HG03571 (cell line): ENCODE measurements around the gene ARHGAP26.
"Not testable (repeated sequence)": the region's sequence is repeated elsewhere in the genome, so short reads cannot be mapped to it uniquely, and the experiment has no call there.

Source experiments
- ATAC-seq: cut with Tn5 transposase; IDR thresholded peaks from one replicate; pipeline ENCODE4 v1.9.1; 2021; ENCODE audit not compliant: unreplicated experiment

Gene ARHGAP26

DNA sequence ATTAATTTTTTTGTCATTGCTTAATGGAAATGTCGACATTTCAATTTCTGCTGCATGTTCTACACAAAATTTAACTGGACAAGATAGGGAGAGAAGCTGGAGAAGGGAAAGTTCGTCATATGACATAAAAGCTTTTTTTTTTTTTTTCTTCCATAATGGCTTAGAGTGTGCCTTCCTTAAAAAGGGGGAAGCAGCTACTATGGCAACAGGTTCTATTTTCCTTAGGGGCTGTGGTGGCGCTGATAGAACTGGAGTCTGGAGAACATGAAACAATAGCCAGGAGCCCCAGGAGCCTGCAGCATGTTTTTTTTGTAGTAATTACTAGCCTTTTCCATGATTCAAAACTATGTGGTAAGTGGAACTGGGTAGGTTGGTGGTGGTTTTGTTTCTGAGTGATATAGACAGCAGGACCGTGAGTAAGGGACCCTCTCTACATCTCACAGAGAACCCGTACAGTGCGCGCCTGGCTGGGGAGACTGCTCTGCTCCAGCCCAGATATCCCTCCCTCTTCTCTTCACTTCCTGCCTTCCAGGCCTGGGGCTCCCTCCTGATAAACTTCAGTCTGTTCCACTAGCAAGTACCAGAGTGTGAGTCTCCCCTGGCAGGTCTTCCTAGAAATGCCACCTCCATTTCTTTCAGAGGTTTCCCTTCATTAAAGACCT lies 331.7 kb downstream of the ARHGAP26 start:
- ATAC-seq, result no peak

DNA sequence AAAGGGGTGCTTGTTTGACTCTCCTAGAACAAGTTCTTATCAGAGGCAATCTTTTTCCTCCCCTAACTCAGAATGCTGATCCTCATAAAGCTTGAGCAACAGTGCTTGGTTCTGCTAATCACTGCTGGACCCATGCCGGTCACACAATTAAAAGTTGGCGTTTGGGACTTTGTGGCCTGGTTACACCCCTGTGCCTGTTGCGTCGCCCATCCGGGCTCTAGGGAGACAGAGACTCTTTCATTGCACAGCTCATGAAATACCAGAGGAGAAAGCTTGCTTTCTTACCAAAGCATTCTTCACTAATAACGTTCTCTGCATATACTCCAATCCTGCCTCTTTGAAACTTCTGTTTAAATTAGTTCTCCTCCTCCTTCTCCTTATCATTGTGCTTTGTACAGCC lies 332.2 kb downstream of the ARHGAP26 start:
- ATAC-seq, result no peak

DNA sequence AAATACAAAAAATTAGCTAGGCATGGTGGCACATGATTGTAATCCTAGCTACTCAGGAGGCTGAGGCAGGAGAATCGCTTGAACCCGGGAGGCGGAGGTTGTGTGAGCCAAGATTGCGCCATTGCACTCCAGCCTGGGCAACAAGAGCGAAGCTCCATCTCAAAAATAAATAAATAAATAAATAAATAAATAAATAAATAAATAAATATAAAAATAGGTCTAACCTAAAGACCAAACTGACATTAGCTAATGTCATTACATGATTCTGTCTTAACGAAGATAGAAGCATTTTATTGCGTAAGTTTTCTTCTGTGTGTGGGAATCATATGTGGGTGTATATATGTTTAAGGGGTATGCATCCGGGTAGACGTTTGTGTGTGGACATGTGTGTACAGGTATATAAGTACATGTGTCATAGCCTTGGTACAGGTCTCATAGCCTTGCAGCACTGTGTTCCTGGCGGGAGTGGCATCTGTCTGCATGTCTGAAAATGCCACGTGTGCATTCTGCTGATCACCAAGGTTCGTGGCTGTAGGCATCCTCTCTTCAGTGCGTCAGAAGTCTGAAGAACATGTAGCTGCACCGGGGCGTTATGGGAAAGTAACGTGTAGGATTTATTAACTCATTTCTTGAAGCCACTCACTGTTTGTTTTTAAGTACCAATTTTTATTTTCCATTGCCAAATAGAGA lies 335.2 kb downstream of the ARHGAP26 start:
- no peak for ATAC-seq

DNA sequence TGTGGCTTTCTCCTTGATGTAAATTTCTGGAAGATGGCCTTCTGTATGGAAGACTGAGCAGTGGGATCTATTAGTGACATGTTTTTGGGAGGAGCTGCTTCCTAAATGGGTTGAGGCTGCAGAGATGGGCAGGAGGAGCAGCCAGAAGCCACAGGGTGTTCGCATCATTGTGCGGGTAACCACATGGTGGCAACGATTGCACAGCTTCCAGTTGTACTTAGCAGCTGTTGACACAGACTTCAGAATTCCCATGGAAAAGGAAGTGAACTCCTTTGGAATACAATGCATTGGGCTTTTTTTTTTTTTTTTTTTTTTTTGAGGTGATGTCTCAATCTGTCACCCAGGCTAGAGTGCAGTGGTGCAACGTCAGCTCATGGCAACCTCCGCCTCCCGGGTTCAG lies 336.0 kb downstream of the ARHGAP26 start:
- no peak for ATAC-seq

DNA sequence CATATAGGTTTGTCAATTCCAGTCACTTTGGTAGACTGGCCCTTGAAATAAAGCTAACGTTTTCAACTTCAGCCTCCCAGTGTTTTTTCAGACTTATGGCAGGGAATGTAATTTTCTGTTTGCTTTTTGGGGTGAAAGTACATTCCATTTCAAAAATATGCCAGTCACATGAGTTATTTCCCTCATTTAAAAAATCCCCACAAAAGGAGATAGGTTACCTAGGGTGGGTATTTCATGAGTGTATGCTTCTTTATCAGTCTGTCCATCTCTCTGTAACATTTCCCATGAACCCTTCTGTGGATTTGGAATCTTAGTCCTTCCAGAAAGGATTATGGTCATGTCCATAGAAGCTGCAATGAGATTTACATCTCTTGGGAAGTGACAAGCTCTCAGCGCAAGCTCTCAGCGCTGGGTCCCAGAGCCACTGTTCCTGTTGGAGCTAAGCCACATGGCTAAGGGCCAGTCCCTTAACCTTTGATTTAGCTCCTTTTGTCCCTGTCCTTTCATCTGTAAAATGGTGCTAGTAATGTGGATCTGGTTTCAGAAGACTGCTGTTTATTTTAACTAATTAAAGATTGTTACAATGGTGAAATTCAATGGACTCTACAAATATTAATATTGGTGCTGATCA lies 338.4 kb downstream of the ARHGAP26 start:
- no peak for ATAC-seq

GRCh38 chr5:143110591-143110990 lies 340.4 kb downstream of the ARHGAP26 start:
- no peak for ATAC-seq

DNA sequence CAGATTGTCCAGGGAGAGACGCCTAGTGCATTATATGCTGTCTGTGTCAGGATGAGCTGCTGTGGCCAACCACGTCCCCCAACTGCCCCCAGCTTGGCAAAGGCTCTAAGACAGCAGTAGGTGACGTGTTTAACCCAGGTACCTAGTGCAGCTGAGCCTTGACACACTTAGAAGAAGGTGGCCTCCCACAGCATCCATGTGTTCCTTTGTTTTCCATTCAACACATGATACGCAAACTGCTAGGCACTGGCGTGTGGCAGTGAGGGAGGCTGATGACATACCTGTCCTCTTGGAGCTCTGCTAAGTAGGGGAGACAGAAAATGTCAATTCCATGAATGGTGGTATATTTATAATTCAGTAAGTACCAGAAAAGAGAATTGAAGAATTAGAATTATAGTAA lies 341.6 kb downstream of the ARHGAP26 start:
- no peak for ATAC-seq

DNA sequence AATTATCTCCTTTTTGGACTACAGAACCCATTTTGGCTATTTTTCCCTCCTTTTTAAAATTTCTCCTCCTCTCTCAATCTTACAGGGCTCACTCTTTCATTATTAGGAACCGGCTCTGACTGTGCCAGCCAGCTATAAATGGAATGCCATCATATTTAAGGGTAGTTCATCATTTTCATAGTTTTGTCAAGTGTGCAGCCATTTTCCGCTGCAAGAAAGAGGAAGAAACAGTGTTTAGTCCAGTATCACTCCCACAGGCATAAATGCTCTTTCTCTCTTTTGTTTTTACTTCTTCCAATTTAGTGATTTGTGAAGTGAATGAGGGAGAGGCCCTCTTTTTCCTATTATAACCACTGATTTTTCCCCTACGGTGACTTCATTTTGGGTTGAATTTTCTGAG lies 343.3 kb downstream of the ARHGAP26 start:
- ATAC-seq, result no peak

GRCh38 chr5:143114481-143114880 lies 344.3 kb downstream of the ARHGAP26 start:
- no peak for ATAC-seq

DNA sequence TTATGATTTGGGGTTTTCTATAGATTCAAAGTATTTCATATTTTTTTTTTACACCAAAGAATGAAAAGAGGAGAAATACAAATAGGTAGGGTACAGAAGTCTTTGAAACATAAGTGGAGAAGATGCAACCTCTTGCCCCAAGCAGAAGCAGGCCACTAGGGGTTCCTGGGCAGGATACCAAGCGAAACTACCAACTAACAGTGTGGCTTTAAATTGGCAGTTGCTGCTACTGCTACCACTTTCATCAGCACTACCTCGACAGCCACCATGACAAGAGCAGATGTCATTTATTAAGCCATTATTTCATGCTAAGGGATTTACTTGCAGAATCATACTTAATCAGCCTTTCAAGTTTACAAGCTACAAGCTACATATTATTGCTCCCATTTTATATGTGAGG lies 345.2 kb downstream of the ARHGAP26 start:
- no peak for ATAC-seq

DNA sequence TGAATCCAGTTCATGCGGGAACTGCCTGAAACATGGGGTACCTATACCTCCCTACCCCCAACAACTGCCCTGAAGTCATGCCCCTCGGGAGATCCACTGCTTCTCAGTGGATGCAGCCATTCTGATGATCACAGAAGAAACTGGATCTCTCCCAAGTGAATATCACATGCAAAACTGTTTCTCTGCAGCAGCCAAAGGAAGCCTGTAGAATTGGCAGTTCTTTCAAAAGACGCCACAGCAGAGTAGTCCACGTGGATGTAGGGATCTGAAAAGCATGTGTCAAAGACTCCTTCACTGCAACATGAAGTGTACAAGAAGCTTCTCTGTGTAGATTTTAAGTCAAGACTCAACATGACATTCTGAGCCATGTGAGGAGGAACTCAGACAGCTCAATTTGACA lies 346.6 kb downstream of the ARHGAP26 start:
- no peak for ATAC-seq

DNA sequence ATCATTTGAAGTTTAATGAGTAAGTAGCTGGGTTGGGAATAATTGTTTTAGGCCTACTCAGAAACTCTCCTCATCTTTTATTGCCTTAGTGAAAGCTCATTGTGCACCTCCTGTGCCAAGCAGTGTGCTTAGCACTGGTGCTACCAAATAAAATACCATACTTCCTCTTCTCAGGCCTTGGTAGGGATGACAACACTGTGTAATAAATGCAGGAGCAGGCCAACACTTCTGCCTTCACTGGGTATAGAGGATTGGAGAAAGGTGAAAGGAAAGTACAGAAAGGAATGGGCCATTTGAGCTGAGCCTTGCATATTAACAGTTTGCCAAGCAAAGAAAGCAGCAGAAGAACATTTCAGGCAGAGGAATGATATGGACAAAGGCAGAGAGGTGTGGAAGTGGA lies 347.6 kb downstream of the ARHGAP26 start:
- no peak for ATAC-seq

GRCh38 chr5:143118222-143118621 lies 348.0 kb downstream of the ARHGAP26 start:
- no peak for ATAC-seq

- not testable (repeated sequence) for ATAC-seq
Observed at GRCh38 chr5:143118818-143119217, 348.6 kb downstream of the ARHGAP26 start.

DNA sequence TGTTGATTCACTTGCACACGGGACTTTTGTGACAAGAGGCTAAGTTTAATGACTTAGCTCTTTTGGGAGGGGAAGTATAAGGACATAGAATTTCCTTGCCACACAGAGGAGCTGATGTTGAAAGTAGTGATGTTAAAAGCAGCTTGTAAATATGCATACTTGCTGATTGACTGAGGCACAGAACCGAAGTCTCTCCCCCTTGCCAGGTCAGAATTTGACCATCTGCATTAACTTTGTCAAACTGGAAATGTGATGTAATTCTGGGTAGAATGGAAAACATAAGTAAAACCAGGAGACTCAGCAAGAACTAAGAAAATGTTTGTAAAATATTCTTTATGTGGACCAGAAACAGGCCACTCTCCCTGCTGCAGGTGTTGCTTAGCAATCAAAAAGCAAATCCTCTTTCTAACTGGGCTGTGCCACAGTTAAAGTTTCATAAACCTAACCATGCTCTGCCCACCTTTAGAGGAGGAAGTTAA lies 349.2 kb downstream of the ARHGAP26 start:
- no peak for ATAC-seq

DNA sequence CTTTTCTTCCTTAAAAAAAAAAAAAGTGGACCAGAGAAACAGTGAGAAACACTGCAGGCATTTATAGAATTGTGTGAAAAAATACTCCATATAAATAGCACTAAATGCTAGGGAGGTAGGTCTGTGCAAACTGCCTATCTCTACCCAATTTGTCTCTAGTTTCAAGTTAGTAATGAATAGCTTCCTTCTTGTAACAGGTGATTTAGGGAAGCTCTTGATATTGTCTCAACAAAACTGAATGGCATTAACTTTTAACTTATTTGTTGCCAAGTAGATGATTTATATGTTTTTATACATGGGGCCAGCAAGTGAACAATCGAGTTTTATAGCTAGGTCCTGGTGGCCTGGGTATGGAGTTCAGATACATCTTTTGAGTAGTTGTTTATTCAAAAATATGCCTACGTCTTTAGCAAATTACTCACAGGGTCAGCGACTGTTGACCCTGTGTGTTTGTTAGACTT lies 349.7 kb downstream of the ARHGAP26 start:
- ATAC-seq, result no peak

DNA sequence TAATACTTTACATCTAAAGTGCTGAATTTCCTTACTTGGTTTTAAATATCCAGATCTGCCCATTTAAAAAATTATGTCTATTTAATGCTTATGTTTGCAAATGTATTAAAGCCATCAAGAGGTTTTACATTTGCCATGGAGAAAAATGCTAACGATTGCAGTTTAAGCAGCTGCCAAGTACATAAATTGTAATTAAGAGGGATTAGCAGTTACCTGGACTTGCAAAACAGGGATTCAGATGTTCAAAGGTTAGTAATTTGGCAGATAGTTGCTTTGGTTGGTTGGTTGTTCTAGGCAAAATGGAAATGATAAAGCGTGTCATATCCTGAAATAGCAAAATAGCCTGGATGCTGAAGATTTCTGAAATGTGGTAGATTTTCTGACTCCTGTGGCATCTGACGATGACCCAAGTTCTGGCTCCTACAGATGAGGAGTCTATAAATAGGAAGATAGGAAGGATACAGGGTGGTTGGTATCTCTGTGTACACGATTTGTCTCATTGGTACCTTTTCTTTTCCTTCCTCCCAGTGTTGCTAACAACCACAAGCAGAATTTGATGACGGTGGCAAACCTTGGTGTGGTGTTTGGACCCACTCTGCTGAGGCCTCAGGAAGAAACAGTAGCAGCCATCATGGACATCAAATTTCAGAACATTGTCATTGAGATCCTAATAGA lies 350.4 kb downstream of the ARHGAP26 start:
- no peak for ATAC-seq

- no peak for ATAC-seq
Observed at GRCh38 chr5:143121135-143121475, 350.9 kb downstream of the ARHGAP26 start.

- ATAC-seq, result no peak
Observed at GRCh38 chr5:143124593-143124992, 354.4 kb downstream of the ARHGAP26 start.

DNA sequence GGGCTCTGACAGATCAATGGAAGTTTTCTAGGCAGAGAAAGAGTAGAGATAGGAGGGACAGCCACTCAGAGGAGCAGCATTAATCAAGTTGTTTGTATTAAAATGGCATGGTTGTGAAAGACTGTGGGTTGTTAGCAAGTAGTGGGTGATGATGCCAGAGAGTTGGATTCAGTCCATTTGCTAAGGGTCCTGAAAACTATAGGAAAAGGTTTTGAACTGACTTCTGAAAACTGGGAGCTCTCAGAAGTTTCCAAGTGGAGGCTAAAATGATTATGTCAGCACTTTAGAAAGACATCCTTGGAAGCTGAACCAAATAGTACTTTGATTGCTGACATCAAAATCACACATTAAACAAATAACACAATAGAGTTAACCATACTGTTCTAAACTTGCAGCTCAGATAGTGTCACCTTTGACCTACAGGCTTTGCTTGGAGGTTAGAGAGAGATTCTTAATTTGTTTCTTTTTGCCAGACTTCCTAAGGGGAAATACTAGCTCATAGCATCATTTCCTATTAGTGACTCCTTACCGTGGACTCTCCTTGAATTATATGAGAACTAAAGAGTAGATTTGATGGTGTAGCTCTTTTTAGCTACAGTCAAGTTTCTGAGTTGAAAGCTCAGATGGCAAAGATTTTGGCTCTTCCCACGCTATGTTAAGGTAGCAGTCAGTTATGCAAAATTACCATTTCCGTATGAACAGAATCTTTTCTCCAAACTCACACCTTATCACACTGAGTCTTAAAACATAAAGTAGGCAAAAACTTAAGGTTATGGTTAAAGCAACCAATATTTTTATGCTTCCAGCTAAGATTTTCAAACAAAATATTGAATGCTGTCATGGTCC lies 356.2 kb downstream of the ARHGAP26 start:
- ATAC-seq, result no peak
